Activated B cell treated with CpG ODN at 0.5 μM for 24 hours (primary cell): Measurements from ENCODE around the gene TMSB4X. TPM values are rescaled to one million over a fixed set of nuclear protein-coding genes. Genes with fewer than 3 reads are reported as not detected.

ENCODE experiments used
- ATAC-seq: fragments of 200-7000 bp; cut with Tn5 transposase; one replicate; pipeline ENCODE4 v1.10.0; 2021; ENCODE audit warnings: low read depth, mild to moderate bottlenecking, moderate library complexity
- CTCF ChIA-PET: fragments of 350-600 bp; sonication (Branson Sonifier 250); formaldehyde crosslinking; loops from one replicate; lab custom pipeline; 2021; ENCODE audit warnings: antibody characterized with exemption; lab: Charles Lee
- POLR2A ChIA-PET: fragments of 350-600 bp; sonication (Branson Sonifier 250); formaldehyde crosslinking; loops from one replicate; lab custom pipeline; 2021; ENCODE audit warnings: antibody characterized with exemption; lab: Charles Lee
- DNase-seq: peaks from one replicate; pipeline ENCODE4 v3.0.0; 2022
- H3K27ac Mint-ChIP-seq: one replicate; pipeline ENCODE4 v1.8.0; 2020; ENCODE audit warnings: mixed read lengths
- H3K27me3 Mint-ChIP-seq: one replicate; pipeline ENCODE4 v1.8.0; 2021; ENCODE audit warnings: mixed read lengths
- H3K36me3 Mint-ChIP-seq: one replicate; pipeline ENCODE4 v1.8.0; 2021; ENCODE audit warnings: low read depth, mixed read lengths
- H3K4me1 Mint-ChIP-seq: one replicate; pipeline ENCODE4 v1.8.0; 2021; ENCODE audit warnings: mixed read lengths
- H3K4me3 Mint-ChIP-seq: one replicate; pipeline ENCODE4 v1.8.0; 2020; ENCODE audit warnings: mild to moderate bottlenecking, mixed read lengths
- H3K9me3 Mint-ChIP-seq: one replicate; pipeline ENCODE4 v1.8.0; 2020; ENCODE audit warnings: mixed read lengths
- intact Hi-C: fragments of 100-400 bp; cut with micrococcal nuclease; formaldehyde crosslinking; loops from one replicate; pipeline ENCODE4 v1.15.1; 2024
- total RNA-seq: library from RNA; stranded (reverse); gene quantifications from 2 replicates; pipeline ENCODE4 v1.2.3, GENCODE V29; 2022
- TF ChIP-seq, protein P1 (sequence below): fragments of 200-600 bp; IDR thresholded peaks from one replicate; pipeline ENCODE4 v1.8.0; 2022; ENCODE audit warnings: antibody characterized with exemption, mild to moderate bottlenecking

Gene TMSB4X
- total RNA-seq, 1 donor from 2014 or later = 5,922 TPM

DNA sequence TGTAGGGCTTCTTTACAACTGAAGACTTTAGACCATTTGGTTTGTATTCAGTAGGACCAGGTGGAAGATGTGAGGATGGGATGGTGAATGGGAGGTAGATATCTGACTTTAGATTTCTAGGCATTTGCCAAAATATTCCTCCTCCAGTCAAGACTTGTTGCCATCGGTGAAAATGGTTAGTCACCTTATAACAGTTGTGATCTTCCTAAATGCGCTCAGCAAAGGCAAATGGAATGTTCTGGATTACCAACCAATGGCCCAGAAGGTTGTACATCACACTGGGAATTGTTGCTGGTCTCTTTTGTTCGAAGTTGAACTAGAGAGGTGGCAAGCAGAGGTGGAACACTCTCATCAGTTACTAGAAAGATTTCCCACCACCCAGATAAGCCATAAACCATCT, 33.9 kb downstream of the TMSB4X start:
- H3K27ac Mint-ChIP-seq = peak overlapping the region; percentile 81
- CTCF ChIA-PET = no interaction called here
- no peaks in the 10 kb centered on the region for H3K36me3 Mint-ChIP-seq
- no peak for ATAC-seq
- POLR2A ChIA-PET = interaction anchor here (0.6 to 30.2 kb wide), 7 partner anchors 8 to 87 kb away, joined by 3 to 836 read pairs (median 7); partner anchors contain the start of gene TMSB4X
- TF ChIP-seq, protein P1, sequence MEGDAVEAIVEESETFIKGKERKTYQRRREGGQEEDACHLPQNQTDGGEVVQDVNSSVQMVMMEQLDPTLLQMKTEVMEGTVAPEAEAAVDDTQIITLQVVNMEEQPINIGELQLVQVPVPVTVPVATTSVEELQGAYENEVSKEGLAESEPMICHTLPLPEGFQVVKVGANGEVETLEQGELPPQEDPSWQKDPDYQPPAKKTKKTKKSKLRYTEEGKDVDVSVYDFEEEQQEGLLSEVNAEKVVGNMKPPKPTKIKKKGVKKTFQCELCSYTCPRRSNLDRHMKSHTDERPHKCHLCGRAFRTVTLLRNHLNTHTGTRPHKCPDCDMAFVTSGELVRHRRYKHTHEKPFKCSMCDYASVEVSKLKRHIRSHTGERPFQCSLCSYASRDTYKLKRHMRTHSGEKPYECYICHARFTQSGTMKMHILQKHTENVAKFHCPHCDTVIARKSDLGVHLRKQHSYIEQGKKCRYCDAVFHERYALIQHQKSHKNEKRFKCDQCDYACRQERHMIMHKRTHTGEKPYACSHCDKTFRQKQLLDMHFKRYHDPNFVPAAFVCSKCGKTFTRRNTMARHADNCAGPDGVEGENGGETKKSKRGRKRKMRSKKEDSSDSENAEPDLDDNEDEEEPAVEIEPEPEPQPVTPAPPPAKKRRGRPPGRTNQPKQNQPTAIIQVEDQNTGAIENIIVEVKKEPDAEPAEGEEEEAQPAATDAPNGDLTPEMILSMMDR = no peak
- intact Hi-C loops = no loop called here
- H3K4me3 Mint-ChIP-seq = no peak overlapping the region
- no peak for DNase-seq
- H3K27me3 Mint-ChIP-seq = no peaks in the 10 kb centered on the region
- peaks cover 75% of the 10 kb centered on the region for H3K4me1 Mint-ChIP-seq
- H3K9me3 Mint-ChIP-seq = no peaks in the 10 kb centered on the region

GRCh38 chrX:13009273-13009672, 34.4 kb downstream of the TMSB4X start:
- no peak overlapping the region for H3K27ac Mint-ChIP-seq

DNA sequence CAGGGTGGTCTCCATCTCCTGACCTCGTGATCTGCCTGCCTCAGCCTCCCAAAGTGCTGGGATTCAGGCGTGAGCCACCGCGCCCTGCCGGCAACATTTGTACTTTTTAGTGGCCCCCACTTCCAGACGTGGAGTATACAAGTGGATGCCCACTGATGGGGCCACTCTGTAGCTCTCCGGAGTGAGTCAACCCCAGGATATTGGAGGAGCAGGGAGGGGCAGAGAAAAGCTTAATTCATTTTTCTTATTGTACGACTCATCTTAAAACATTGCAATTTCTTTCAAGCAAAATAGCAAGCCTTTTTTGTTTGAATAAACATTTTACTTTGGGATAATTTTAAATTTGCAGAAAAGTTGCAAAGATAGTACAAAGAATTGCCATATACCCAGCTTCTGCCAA, 34.9 kb downstream of the TMSB4X start:
- H3K27me3 Mint-ChIP-seq = no peaks in the 10 kb centered on the region
- ChIA-PET CTCF (no interaction called here), POLR2A (interaction anchor here (0.6 to 30.2 kb wide), 6 partner anchors 9 to 213 kb away, joined by 3 to 836 read pairs (median 4); partner anchors contain the start of gene TMSB4X)
- ATAC-seq = no peak
- peak overlapping the region; percentile 46 for H3K27ac Mint-ChIP-seq
- no peaks in the 10 kb centered on the region for H3K9me3 Mint-ChIP-seq
- TF ChIP-seq, protein P1 = no peak
- no peak overlapping the region for H3K4me3 Mint-ChIP-seq
- intact Hi-C loops = no loop called here
- no peak for DNase-seq
- H3K4me1 Mint-ChIP-seq = peaks cover 80% of the 10 kb centered on the region
- H3K36me3 Mint-ChIP-seq = no peaks in the 10 kb centered on the region

More at GRCh38 chrX:13009273-13009672, 34.4 kb downstream of the TMSB4X start:
- ChIA-PET CTCF (no interaction called here), POLR2A (interaction anchor here (0.6 to 30.2 kb wide), 7 partner anchors 9 to 87 kb away, joined by 3 to 836 read pairs (median 4); partner anchors contain the start of gene TMSB4X)
- H3K4me1 Mint-ChIP-seq = peaks cover 78% of the 10 kb centered on the region
- H3K9me3 Mint-ChIP-seq = no peaks in the 10 kb centered on the region
- ATAC-seq (no peak), DNase-seq (no peak)
- no peaks in the 10 kb centered on the region for H3K27me3 Mint-ChIP-seq
- H3K36me3 Mint-ChIP-seq = no peaks in the 10 kb centered on the region
- TF ChIP-seq, protein P1 = no peak
- H3K4me3 Mint-ChIP-seq = no peak overlapping the region
- intact Hi-C loops = no loop called here

- Mint-ChIP-seq H3K9me3 (no peaks in the 10 kb centered on the region), H3K36me3 (no peaks in the 10 kb centered on the region), H3K27ac (peak overlapping the region; percentile 46), H3K4me1 (peaks cover 76% of the 10 kb centered on the region), H3K4me3 (no peak overlapping the region), H3K27me3 (no peaks in the 10 kb centered on the region)
- no peak for DNase-seq
- intact Hi-C loops = no loop called here
- POLR2A ChIA-PET = interaction anchor here (1.3 to 30.2 kb wide), 3 partner anchors 12 to 78 kb away, joined by 3 to 836 read pairs (median 179); partner anchors contain the start of gene TMSB4X
- TF ChIP-seq, protein P1 = no peak
- ATAC-seq = no peak
- CTCF ChIA-PET = interaction anchor here (0.8 kb wide), 1 partner anchor 71 kb away, joined by 3 read pairs; no protein-coding TSS in a partner anchor
Measured at GRCh38 chrX:13010546-13010945, 35.6 kb downstream of the TMSB4X start.

GRCh38 chrX:13013363-13014110, 38.6 kb downstream of the TMSB4X start:
- ATAC-seq (peak; percentile 90), DNase-seq (no peak)
- CTCF ChIA-PET = interaction anchor here (1.4 kb wide), 1 partner anchor 14 kb away, joined by 3 read pairs; no protein-coding TSS in a partner anchor
- H3K9me3 Mint-ChIP-seq = no peaks in the 10 kb centered on the region
- TF ChIP-seq, protein P1 = no peak
- POLR2A ChIA-PET = interaction anchor here (0.7 to 11.7 kb wide), 12 partner anchors 8 to 75 kb away, joined by 3 to 179 read pairs (median 6); partner anchors contain the start of gene TMSB4X
- peak overlapping the region; percentile 64 for H3K27ac Mint-ChIP-seq
- no peaks in the 10 kb centered on the region for H3K27me3 Mint-ChIP-seq
- H3K36me3 Mint-ChIP-seq = no peaks in the 10 kb centered on the region
- intact Hi-C loops = loop anchor here (1.0 to 2.0 kb wide), 2 partner anchors 8 to 37 kb away; no protein-coding TSS in a partner anchor
- H3K4me3 Mint-ChIP-seq = peak overlapping the region; percentile 36
- peaks cover 65% of the 10 kb centered on the region for H3K4me1 Mint-ChIP-seq
